ENCODE data around the gene TNC. TPM values are rescaled to one million over a fixed set of nuclear protein-coding genes. Genes with fewer than 3 reads are reported as not detected.

TNC gene
- total RNA-seq, 1 donor from 2014 or later = 52.9 TPM

DNA sequence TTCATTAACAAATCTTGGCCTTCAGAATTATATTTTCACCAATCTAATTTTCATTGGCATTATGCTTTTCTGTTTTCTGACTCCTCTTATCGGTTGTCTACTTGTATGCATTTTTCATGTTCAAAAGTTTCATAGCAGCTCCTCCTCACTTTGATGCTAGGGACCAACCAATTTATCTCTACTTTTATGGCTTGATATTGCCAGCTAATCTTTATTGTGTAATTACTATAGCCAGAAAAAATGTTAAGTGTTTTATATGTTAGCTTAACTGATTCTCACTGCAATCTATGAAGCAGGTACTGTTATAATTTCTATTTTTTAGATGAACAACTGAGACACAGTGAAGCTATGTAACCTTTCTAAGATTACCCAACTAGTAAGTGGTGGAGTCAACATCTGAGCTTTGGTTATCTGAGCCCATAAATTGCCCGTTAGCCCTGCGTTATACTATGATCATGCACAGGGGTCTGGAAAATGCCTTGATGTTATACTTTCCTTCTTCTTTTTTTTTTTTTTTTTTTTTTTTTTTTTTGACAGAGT is 34.4 kb upstream of the TNC start:
- no peaks in the 10 kb centered on the region for H3K4me1 ChIP-seq
- no peaks in the 10 kb centered on the region for H3K36me3 ChIP-seq
- DNase-seq (no peak), ATAC-seq (no peak)
- TF ChIP-seq, protein P1, sequence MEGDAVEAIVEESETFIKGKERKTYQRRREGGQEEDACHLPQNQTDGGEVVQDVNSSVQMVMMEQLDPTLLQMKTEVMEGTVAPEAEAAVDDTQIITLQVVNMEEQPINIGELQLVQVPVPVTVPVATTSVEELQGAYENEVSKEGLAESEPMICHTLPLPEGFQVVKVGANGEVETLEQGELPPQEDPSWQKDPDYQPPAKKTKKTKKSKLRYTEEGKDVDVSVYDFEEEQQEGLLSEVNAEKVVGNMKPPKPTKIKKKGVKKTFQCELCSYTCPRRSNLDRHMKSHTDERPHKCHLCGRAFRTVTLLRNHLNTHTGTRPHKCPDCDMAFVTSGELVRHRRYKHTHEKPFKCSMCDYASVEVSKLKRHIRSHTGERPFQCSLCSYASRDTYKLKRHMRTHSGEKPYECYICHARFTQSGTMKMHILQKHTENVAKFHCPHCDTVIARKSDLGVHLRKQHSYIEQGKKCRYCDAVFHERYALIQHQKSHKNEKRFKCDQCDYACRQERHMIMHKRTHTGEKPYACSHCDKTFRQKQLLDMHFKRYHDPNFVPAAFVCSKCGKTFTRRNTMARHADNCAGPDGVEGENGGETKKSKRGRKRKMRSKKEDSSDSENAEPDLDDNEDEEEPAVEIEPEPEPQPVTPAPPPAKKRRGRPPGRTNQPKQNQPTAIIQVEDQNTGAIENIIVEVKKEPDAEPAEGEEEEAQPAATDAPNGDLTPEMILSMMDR (IDR thresholded peaks at IDR 0.05) = no peak
- H3K4me3 ChIP-seq = no peak overlapping the region
- no peak overlapping the region for H3K27ac ChIP-seq
- H3K9me3 ChIP-seq = no peaks in the 10 kb centered on the region
- no peaks in the 10 kb centered on the region for H3K27me3 ChIP-seq
- intact Hi-C loops (cut with DNase I) = no loop called here

GRCh38 chr9:115148721-115149120 is 30.8 kb upstream of the TNC start:
- Histone ChIP-seq H3K27me3 (no peaks in the 10 kb centered on the region), H3K36me3 (no peaks in the 10 kb centered on the region), H3K27ac (no peak overlapping the region), H3K4me3 (no peak overlapping the region), H3K4me1 (peaks cover 2% of the 10 kb centered on the region), H3K9me3 (no peaks in the 10 kb centered on the region)
- intact Hi-C loops (cut with DNase I) = no loop called here
- no peak for ATAC-seq
- TF ChIP-seq, protein P1 (IDR thresholded peaks at IDR 0.05) = no peak
- DNase-seq = no peak

DNA sequence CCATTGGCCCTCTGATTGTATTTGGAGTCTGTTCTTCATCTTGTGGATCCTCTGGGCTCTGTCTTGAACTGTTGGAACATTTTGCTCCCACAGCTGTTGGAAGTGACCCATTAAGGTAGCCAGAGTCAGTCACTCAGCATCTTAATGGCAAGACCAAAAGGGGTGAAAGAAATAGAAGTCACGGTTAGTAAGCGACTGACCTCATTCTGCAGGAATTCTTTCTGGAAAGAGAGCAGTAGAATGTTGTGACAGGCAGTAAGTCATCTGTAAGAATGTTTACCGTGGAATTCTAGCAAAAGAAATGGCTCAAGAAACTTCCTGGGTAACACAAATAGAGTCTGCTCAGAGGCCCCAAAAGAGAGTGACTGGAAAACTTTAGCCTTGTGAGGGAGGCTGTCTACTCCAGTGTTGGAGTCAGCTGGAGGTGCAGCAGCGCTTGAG is 28.6 kb upstream of the TNC start:
- intact Hi-C loops (cut with DNase I) = no loop called here
- DNase-seq = no peak
- no peaks in the 10 kb centered on the region for H3K27me3 ChIP-seq

DNA sequence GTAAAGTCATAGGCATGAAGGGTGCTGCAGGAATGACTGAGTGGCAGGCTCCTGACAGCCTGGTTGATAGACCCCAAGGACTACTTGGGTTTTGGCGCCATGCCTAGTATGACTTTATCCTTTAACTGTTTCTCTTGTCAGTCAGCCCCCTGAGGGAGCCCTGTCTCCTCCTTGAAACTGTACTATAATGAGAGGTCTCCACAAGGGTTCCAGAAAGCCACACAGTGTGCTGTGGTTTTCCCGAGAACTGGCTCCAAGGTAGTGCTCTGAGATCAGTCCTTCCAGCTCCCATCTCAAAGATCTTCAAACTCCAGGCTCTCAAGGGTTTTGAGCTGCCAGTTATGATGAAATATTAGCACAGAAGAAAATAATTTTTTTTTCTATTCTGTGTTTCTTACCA is 26.7 kb upstream of the TNC start:
- intact Hi-C loops (cut with DNase I) = no loop called here
- ATAC-seq (no peak), DNase-seq (no peak)

More for the DNA sequence above, 28.6 kb upstream of the TNC start:
- Histone ChIP-seq H3K4me1 (peaks cover 2% of the 10 kb centered on the region), H3K4me3 (no peak overlapping the region), H3K36me3 (no peaks in the 10 kb centered on the region), H3K27ac (no peak overlapping the region), H3K9me3 (no peaks in the 10 kb centered on the region)
- ATAC-seq = no peak
- TF ChIP-seq, protein P1 (IDR thresholded peaks at IDR 0.05) = no peak

DNA sequence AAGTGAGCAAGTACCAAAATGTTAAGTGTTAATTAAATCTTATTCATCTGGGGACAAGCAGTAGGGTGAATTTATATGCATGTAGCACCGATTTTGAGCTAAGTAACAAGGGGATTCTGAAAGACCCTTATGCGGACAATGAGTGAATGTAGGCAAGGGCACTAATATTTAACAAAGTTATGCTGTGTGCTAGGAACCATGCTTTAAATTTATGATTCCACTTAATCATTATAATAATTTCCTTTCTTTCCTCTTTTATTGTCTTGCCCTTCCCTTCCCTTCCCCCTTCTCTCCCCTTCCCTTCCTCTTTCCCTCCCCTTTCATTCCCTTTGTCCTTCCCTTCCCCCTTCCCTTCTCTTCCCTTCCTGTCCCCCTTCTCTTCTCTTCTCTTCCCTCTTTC is 25.7 kb upstream of the TNC start:
- Histone ChIP-seq H3K9me3 (no peaks in the 10 kb centered on the region), H3K4me3 (no peak overlapping the region), H3K4me1 (peaks cover 2% of the 10 kb centered on the region), H3K27ac (no peak overlapping the region), H3K36me3 (no peaks in the 10 kb centered on the region), H3K27me3 (no peaks in the 10 kb centered on the region)
- ATAC-seq (no peak), DNase-seq (no peak)
- intact Hi-C loops (cut with DNase I) = no loop called here
- TF ChIP-seq, protein P1 (IDR thresholded peaks at IDR 0.05) = no peak

More for the DNA sequence above, 26.7 kb upstream of the TNC start:
- H3K36me3 ChIP-seq = no peaks in the 10 kb centered on the region
- no peaks in the 10 kb centered on the region for H3K27me3 ChIP-seq
- no peak overlapping the region for H3K4me3 ChIP-seq
- H3K27ac ChIP-seq = no peak overlapping the region
- H3K9me3 ChIP-seq = no peaks in the 10 kb centered on the region
- H3K4me1 ChIP-seq = peaks cover 2% of the 10 kb centered on the region
- TF ChIP-seq, protein P1 (IDR thresholded peaks at IDR 0.05) = no peak

Measured in upper lobe of right lung (tissue), 1 donor.